Fibroblast of pulmonary artery (primary cell): ENCODE measurements around the gene EMC8.
A peak's percentile ranks its signal among the peaks of the same experiment; 100 is the strongest.

Experiments
- DNase-seq: peaks from one replicate; pipeline ENCODE4 v3.0.0-alpha.2; 2010; ENCODE audit warnings: low read depth
- H3K4me3 ChIP-seq: replicated peaks from 2 replicates; pipeline ENCODE4 v1.5.1; 2011; ENCODE audit warnings: low read depth, mild to moderate bottlenecking, control low read depth, low read length, moderate library complexity
- CTCF ChIP-seq: IDR thresholded peaks from 2 replicates; pipeline ENCODE4 v1.5.1; 2011; ENCODE audit warnings: mild to moderate bottlenecking, control low read depth, low read length, inconsistent platforms; ENCODE audit errors: missing control alignments

The EMC8 gene

GRCh38 chr16:85735946-85736345 lies 63.4 kb downstream of the EMC8 start:
- DNase-seq: no peak
- no peak for TF ChIP-seq CTCF
- H3K4me3 ChIP-seq: no peak overlapping the region

- DNase-seq: no peak
- TF ChIP-seq CTCF: no peak
- no peak overlapping the region for H3K4me3 ChIP-seq
These were observed 64.1 kb downstream of the EMC8 start for GRCh38 chr16:85735225-85735635.

GRCh38 chr16:85734311-85735017 lies 64.9 kb downstream of the EMC8 start:
- TF ChIP-seq CTCF: no peak
- DNase-seq: no peak
- no peak overlapping the region for H3K4me3 ChIP-seq

GRCh38 chr16:85733839-85734170 lies 65.5 kb downstream of the EMC8 start:
- no peak for DNase-seq
- no peak for TF ChIP-seq CTCF
- no peak overlapping the region for H3K4me3 ChIP-seq

GRCh38 chr16:85733155-85733838 lies 66.0 kb downstream of the EMC8 start:
- no peak for TF ChIP-seq CTCF
- no peak overlapping the region for H3K4me3 ChIP-seq
- DNase-seq: peak; percentile 40

GRCh38 chr16:85731179-85731578 lies 68.2 kb downstream of the EMC8 start:
- TF ChIP-seq CTCF: no peak
- no peak overlapping the region for H3K4me3 ChIP-seq
- DNase-seq: no peak

GRCh38 chr16:85730186-85730465 lies 69.2 kb downstream of the EMC8 start:
- no peak for TF ChIP-seq CTCF
- DNase-seq: no peak
- no peak overlapping the region for H3K4me3 ChIP-seq
